ENCODE data around the gene CCDC92B. TPM values are rescaled to one million over a fixed set of nuclear protein-coding genes. Genes with fewer than 3 reads are reported as not detected.
A peak's percentile ranks its signal among the peaks of the same experiment; 100 is the strongest.

Gene CCDC92B
- total RNA-seq, 1 experiment from 2014 or later: 0.09 TPM

DNA sequence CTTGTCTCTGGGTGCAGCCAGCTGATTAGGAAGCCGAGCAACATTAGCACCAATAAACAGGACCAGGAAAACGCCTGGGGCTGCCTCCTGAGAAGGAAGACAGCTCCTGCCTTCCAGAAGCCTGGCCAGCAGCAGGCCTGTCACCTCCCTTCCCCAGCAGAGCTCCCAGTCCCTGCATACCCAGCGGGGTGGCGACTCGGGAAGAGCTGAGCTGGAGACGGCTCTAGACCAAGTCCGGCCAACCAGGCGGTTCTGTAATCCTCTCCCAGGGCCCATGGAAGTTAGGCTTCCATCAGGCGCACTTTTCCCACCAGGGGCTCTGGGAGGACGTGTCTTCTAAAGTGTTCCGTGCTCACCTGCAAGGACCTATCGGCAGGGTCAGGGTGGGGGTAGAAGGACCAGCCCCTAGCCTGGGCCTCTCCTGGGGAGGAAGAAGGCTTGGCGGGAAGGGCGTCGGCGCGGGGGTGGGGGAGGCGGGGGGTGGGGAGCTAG, 25.9 kb downstream of the CCDC92B start:
- H3K4me3 ChIP-seq (ENCODE audit: low read depth, low read length, poor library complexity, severe bottlenecking): no peak overlapping the region
- BruUV-seq (replicated peaks): no TSS peak
- ChIA-PET CTCF (no interaction called here), POLR2A (ENCODE audit: low non-redundant PET) (no interaction called here)
- no peak for TF ChIP-seq EZH2 (IDR thresholded peaks at IDR 0.05; ENCODE audit: borderline replicate concordance, low read depth, low read length, poor library complexity, severe bottlenecking)
- TF ChIP-seq, protein P1, sequence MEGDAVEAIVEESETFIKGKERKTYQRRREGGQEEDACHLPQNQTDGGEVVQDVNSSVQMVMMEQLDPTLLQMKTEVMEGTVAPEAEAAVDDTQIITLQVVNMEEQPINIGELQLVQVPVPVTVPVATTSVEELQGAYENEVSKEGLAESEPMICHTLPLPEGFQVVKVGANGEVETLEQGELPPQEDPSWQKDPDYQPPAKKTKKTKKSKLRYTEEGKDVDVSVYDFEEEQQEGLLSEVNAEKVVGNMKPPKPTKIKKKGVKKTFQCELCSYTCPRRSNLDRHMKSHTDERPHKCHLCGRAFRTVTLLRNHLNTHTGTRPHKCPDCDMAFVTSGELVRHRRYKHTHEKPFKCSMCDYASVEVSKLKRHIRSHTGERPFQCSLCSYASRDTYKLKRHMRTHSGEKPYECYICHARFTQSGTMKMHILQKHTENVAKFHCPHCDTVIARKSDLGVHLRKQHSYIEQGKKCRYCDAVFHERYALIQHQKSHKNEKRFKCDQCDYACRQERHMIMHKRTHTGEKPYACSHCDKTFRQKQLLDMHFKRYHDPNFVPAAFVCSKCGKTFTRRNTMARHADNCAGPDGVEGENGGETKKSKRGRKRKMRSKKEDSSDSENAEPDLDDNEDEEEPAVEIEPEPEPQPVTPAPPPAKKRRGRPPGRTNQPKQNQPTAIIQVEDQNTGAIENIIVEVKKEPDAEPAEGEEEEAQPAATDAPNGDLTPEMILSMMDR (conservative IDR thresholded peaks at IDR 0.05; ENCODE audit: low read depth, low read length): no peak
- H3K36me3 ChIP-seq (ENCODE audit: insufficient read depth, low read length, poor library complexity, severe bottlenecking): no peaks in the 10 kb centered on the region
- peak; percentile 25 for DNase-seq (ENCODE audit: low spot score)
- no peak overlapping the region for H3K27ac ChIP-seq (ENCODE audit: low read depth, low read length, poor library complexity, severe bottlenecking)
- H3K4me1 ChIP-seq (ENCODE audit: insufficient read depth, low read length, poor library complexity, severe bottlenecking): no peaks in the 10 kb centered on the region
- H3K9me3 ChIP-seq (ENCODE audit: low read depth, low read length, poor library complexity, severe bottlenecking): no peaks in the 10 kb centered on the region
- intact Hi-C loops (cut with micrococcal nuclease; ENCODE audit: unreplicated experiment): no loop called here
- H3K27me3 ChIP-seq (replicated peaks; ENCODE audit: insufficient read depth, low read depth, low read length, poor library complexity): peaks cover 29% of the 10 kb centered on the region

DNA sequence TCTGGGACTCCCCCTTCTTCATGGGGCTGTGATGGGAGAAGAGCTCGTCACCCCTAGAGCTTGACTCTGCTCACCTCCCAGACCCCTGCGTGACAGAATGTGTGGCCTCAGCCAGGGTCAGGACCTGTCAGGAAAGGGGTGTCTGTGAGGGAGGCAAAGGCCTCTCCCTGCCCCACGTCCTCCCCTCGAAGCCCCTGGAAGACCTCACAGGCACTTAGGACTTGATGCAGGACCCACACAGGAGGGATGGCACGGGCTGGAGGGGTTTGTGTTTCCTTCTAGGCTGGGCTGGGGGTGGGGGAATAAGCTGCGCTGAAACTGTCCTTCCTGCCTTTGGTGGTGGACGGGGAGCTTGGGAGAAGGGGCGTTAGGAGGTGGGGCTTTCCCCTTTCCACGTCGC, 26.8 kb downstream of the CCDC92B start:
- intact Hi-C loops (cut with micrococcal nuclease; ENCODE audit: unreplicated experiment): no loop called here
- Histone ChIP-seq H3K36me3 (ENCODE audit: insufficient read depth, low read length, poor library complexity, severe bottlenecking) (no peaks in the 10 kb centered on the region), H3K27me3 (replicated peaks; ENCODE audit: insufficient read depth, low read depth, low read length, poor library complexity) (peaks cover 29% of the 10 kb centered on the region), H3K27ac (ENCODE audit: low read depth, low read length, poor library complexity, severe bottlenecking) (no peak overlapping the region), H3K4me1 (ENCODE audit: insufficient read depth, low read length, poor library complexity, severe bottlenecking) (no peaks in the 10 kb centered on the region), H3K4me3 (ENCODE audit: low read depth, low read length, poor library complexity, severe bottlenecking) (no peak overlapping the region), H3K9me3 (ENCODE audit: low read depth, low read length, poor library complexity, severe bottlenecking) (no peaks in the 10 kb centered on the region)
- CTCF ChIA-PET: no interaction called here
- no TSS peak for BruUV-seq (replicated peaks)
- no peak for DNase-seq (ENCODE audit: low spot score)
- TF ChIP-seq, protein P1 (conservative IDR thresholded peaks at IDR 0.05; ENCODE audit: low read depth, low read length): no peak
- no peak for TF ChIP-seq EZH2 (IDR thresholded peaks at IDR 0.05; ENCODE audit: borderline replicate concordance, low read depth, low read length, poor library complexity, severe bottlenecking)
- POLR2A ChIA-PET (ENCODE audit: low non-redundant PET): no interaction called here

DNA sequence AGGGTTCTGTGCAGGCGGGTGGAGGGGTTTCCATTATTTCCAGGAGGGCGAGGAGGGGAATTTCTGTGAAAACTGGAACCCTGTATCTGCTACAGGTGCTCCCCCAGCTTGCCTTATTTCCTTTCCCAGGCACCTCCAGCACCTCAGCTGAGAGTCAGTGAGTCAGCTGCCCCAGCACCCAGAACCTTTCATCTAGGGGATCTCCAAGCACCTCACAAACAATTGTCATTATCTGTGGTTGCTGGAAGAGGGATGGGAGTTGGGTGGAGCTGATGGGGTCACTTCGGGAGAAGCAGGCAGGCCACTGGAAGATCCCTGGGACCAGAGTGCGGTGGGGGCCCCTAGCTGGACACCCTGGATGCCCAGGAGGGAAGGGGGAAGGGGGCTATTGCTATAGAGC, 27.8 kb downstream of the CCDC92B start:
- no TSS peak for BruUV-seq (replicated peaks)

More for the DNA sequence above, 27.8 kb downstream of the CCDC92B start:
- peaks cover 26% of the 10 kb centered on the region for H3K27me3 ChIP-seq (replicated peaks; ENCODE audit: insufficient read depth, low read depth, low read length, poor library complexity)
- no peak for DNase-seq (ENCODE audit: low spot score)
- POLR2A ChIA-PET (ENCODE audit: low non-redundant PET): no interaction called here
- H3K9me3 ChIP-seq (ENCODE audit: low read depth, low read length, poor library complexity, severe bottlenecking): no peaks in the 10 kb centered on the region
- CTCF ChIA-PET: no interaction called here
- no peak overlapping the region for H3K4me3 ChIP-seq (ENCODE audit: low read depth, low read length, poor library complexity, severe bottlenecking)
- no peaks in the 10 kb centered on the region for H3K4me1 ChIP-seq (ENCODE audit: insufficient read depth, low read length, poor library complexity, severe bottlenecking)
- TF ChIP-seq, protein P1 (conservative IDR thresholded peaks at IDR 0.05; ENCODE audit: low read depth, low read length): no peak
- no peak for TF ChIP-seq EZH2 (IDR thresholded peaks at IDR 0.05; ENCODE audit: borderline replicate concordance, low read depth, low read length, poor library complexity, severe bottlenecking)
- intact Hi-C loops (cut with micrococcal nuclease; ENCODE audit: unreplicated experiment): no loop called here
- H3K27ac ChIP-seq (ENCODE audit: low read depth, low read length, poor library complexity, severe bottlenecking): no peak overlapping the region
- no peaks in the 10 kb centered on the region for H3K36me3 ChIP-seq (ENCODE audit: insufficient read depth, low read length, poor library complexity, severe bottlenecking)
